H1 (cell line): Measurements from ENCODE around the gene SLX4IP. TPM values are rescaled to one million over a fixed set of nuclear protein-coding genes. Genes with fewer than 3 reads are reported as not detected.

Experiments
- CTCF ChIA-PET: fragments of 300-600 bp; sonication (Branson Sonifier 250); formaldehyde crosslinking; loops from one replicate; lab custom pipeline; 2021; ENCODE audit not compliant: partially characterized antibody; lab: Charles Lee
- POLR2A ChIA-PET: fragments of 300-600 bp; sonication (Branson Sonifier 250); formaldehyde crosslinking; loops from one replicate; lab custom pipeline; 2021; ENCODE audit warnings: inconsistent platforms; ENCODE audit not compliant: partially characterized antibody; lab: Charles Lee
- DNase-seq, 2 experiments: peaks; one replicate each; pipeline versions ENCODE4 v3.0.0 to v3.0.0-alpha.2; 2010 to 2022; ENCODE audit warnings: low spot score in 2 of 2, low read depth in 1 of 2, mixed read lengths in 1 of 2
- FAIRE-seq: peaks from 2 replicates; lab custom pipeline; 2011; peaks lifted over from hg19 to GRCh38; lab: Jason Lieb, UNC
- H2AFZ ChIP-seq: 2 replicates; pipeline ENCODE4 v1.8.1; 2012; ENCODE audit warnings: low read length, inconsistent platforms
- H2AK5ac ChIP-seq: 2 replicates; pipeline ENCODE4 v1.6.1; 2013; ENCODE audit warnings: low read depth, low read length
- H2BK120ac ChIP-seq: replicated peaks from 2 replicates; pipeline ENCODE3; 2013; ENCODE audit warnings: low read depth, low read length, inconsistent platforms
- H2BK12ac ChIP-seq: 2 replicates; pipeline ENCODE4 v1.6.1; 2013; ENCODE audit warnings: low read depth, low read length
- H2BK15ac ChIP-seq: 2 replicates; pipeline ENCODE4 v1.6.1; 2013; ENCODE audit warnings: low read length
- H2BK20ac ChIP-seq: 2 replicates; pipeline ENCODE4 v1.6.1; 2013; ENCODE audit warnings: low read length
- H2BK5ac ChIP-seq: 2 replicates; pipeline ENCODE4 v1.6.1; 2013; ENCODE audit warnings: low read depth, low read length
- H3K14ac ChIP-seq: 2 replicates; pipeline ENCODE4 v1.6.1; 2013; ENCODE audit warnings: inconsistent platforms; ENCODE audit not compliant: insufficient read length
- H3K18ac ChIP-seq: 2 replicates; pipeline ENCODE4 v1.6.1; 2013; ENCODE audit warnings: low read length; ENCODE audit errors: extremely low read depth
- H3K23ac ChIP-seq: 2 replicates; pipeline ENCODE4 v1.6.1; 2013; ENCODE audit warnings: inconsistent platforms; ENCODE audit not compliant: insufficient read length
- H3K23me2 ChIP-seq: 2 replicates; pipeline ENCODE4 v1.6.1; 2013; ENCODE audit warnings: low read depth, low read length
- H3K27ac ChIP-seq: 2 replicates; pipeline ENCODE4 v1.6.1; 2011; ENCODE audit warnings: low read depth, low read length, inconsistent platforms
- H3K27me3 ChIP-seq, 4 experiments: replicated peaks in 1 of 4; 1 replicate in 1 of 4; 2 replicates in 3 of 4; pipeline versions ENCODE4 v1.6.1 to v1.8.1; 2011 to 2013; ENCODE audit warnings: low read length in 3 of 4, mild to moderate bottlenecking in 3 of 4, inconsistent platforms in 2 of 4, mixed read lengths in 2 of 4, moderate library complexity in 1 of 4; ENCODE audit not compliant: control insufficient read depth in 3 of 4, insufficient read depth in 3 of 4; ENCODE audit errors: extremely low read depth in 1 of 4
- H3K36me3 ChIP-seq, 4 experiments: 2 replicates each; pipeline versions ENCODE4 v1.6.1 to v1.8.1; 2011 to 2013; ENCODE audit warnings: mild to moderate bottlenecking in 4 of 4, low read length in 3 of 4, moderate library complexity in 2 of 4, control low read depth in 1 of 4, inconsistent platforms in 1 of 4; ENCODE audit not compliant: insufficient read depth in 4 of 4, control insufficient read depth in 2 of 4
- H3K4ac ChIP-seq: replicated peaks from 2 replicates; pipeline ENCODE3; 2013; ENCODE audit warnings: low read length, low read depth, mixed read lengths, inconsistent platforms; ENCODE audit not compliant: insufficient read length
- H3K4me1 ChIP-seq, 4 experiments: replicated peaks in 1 of 4; 1 replicate in 1 of 4; 2 replicates in 3 of 4; pipeline versions ENCODE4 v1.6.1 to v1.8.1; 2011 to 2013; ENCODE audit warnings: low read length in 3 of 4, inconsistent platforms in 2 of 4, mixed read lengths in 1 of 4; ENCODE audit not compliant: insufficient read depth in 4 of 4, control insufficient read depth in 3 of 4
- H3K4me2 ChIP-seq, 2 experiments: 2 replicates each; pipeline versions ENCODE4 v1.6.1 to v1.8.1; 2011 to 2013; ENCODE audit warnings: low read depth in 2 of 2, low read length in 2 of 2, control low read depth in 1 of 2, inconsistent platforms in 1 of 2, mild to moderate bottlenecking in 1 of 2; ENCODE audit not compliant: insufficient read depth in 1 of 2
- H3K4me3 ChIP-seq, 4 experiments: fragments of 200-600, 300-600 bp in 1 of 4; sonication (generic), shearing (Covaris generic), sonication (Bioruptor Twin) in 1 of 4; 2 replicates each; pipeline versions ENCODE4 v1.5.1 to v1.8.1; 2011 to 2016; ENCODE audit warnings: low read length in 4 of 4, low read depth in 3 of 4, control low read depth in 2 of 4, inconsistent platforms in 2 of 4, mild to moderate bottlenecking in 2 of 4, mixed read lengths in 1 of 4, moderate library complexity in 1 of 4; ENCODE audit not compliant: insufficient read depth in 2 of 4; ENCODE audit errors: extremely low read depth in 1 of 4
- H3K56ac ChIP-seq: replicated peaks from 2 replicates; pipeline ENCODE3; 2013; ENCODE audit warnings: low read depth, mild to moderate bottlenecking, mixed read lengths, low read length, inconsistent platforms; ENCODE audit not compliant: insufficient read length
- H3K79me1 ChIP-seq: 2 replicates; pipeline ENCODE4 v1.6.1; 2013; ENCODE audit warnings: low read depth, low read length, control low read depth
- H3K79me2 ChIP-seq, 2 experiments: 2 replicates each; pipeline versions ENCODE4 v1.6.1 to v1.8.1; 2012 to 2013; ENCODE audit warnings: low read length in 2 of 2, mild to moderate bottlenecking in 2 of 2, inconsistent platforms in 1 of 2; ENCODE audit not compliant: insufficient read depth in 2 of 2, control insufficient read depth in 1 of 2
- H3K9ac ChIP-seq, 4 experiments: replicated peaks in 1 of 4; 1 replicate in 1 of 4; 2 replicates in 3 of 4; pipeline versions ENCODE4 v1.6.1 to v1.8.1; 2011 to 2013; ENCODE audit warnings: low read depth in 3 of 4, low read length in 3 of 4, control low read depth in 2 of 4, mild to moderate bottlenecking in 2 of 4, moderate library complexity in 2 of 4, inconsistent platforms in 1 of 4; ENCODE audit errors: extremely low read depth in 1 of 4
- H3K9me3 ChIP-seq, 2 experiments: 2 replicates each; pipeline versions ENCODE4 v1.6.1 to v1.8.1; 2012 to 2013; ENCODE audit warnings: mild to moderate bottlenecking in 2 of 2, moderate library complexity in 2 of 2, control low read depth in 1 of 2, inconsistent platforms in 1 of 2, low read depth in 1 of 2, low read length in 1 of 2, mixed read lengths in 1 of 2; ENCODE audit not compliant: insufficient read depth in 2 of 2
- H4K20me1 ChIP-seq, 2 experiments: replicated peaks in 1 of 2; 2 replicates each; pipeline versions ENCODE3 to v1.8.1; 2011 to 2013; ENCODE audit warnings: inconsistent platforms in 2 of 2, low read length in 2 of 2, mild to moderate bottlenecking in 1 of 2; ENCODE audit not compliant: insufficient read depth in 2 of 2, control insufficient read depth in 1 of 2
- H4K5ac ChIP-seq: 2 replicates; pipeline ENCODE4 v1.6.1; 2013; ENCODE audit warnings: low read length, low read depth, mixed read lengths, inconsistent platforms; ENCODE audit not compliant: insufficient read length
- H4K8ac ChIP-seq: 2 replicates; pipeline ENCODE4 v1.8.0; 2013; ENCODE audit warnings: mild to moderate bottlenecking, moderate library complexity, low read length, inconsistent platforms; ENCODE audit not compliant: insufficient read depth; ENCODE audit errors: extremely low read depth
- H4K91ac ChIP-seq: replicated peaks from 2 replicates; pipeline ENCODE3; 2013; ENCODE audit warnings: low read length, mixed read lengths, inconsistent platforms; ENCODE audit not compliant: insufficient read length
- CHD2 ChIP-seq: IDR thresholded peaks from 2 replicates; pipeline ENCODE4 v1.6.1; 2012; ENCODE audit warnings: low read length, improper control_type of control experiment
- RFX5 ChIP-seq: IDR thresholded peaks from 2 replicates; pipeline ENCODE4 v1.6.1; 2011; ENCODE audit warnings: low read depth, low read length, improper control_type of control experiment, borderline replicate concordance
- WGBS, 2 experiments: shearing (Covaris generic) in 1 of 2; methylation state at CpG; one replicate each; pipeline versions ENCODE4 v1.1.6 to v1.1.7; 2013 to 2015; ENCODE audit warnings: low lambda C conversion rate in 2 of 2, mixed read lengths in 2 of 2, inconsistent platforms in 1 of 2, low coverage in 1 of 2, missing lambda C conversion rate in 1 of 2; ENCODE audit not compliant: insufficient replicate concordance in 2 of 2, insufficient coverage in 1 of 2, insufficient read length in 1 of 2; ENCODE audit errors: extremely low coverage in 1 of 2, missing lambda C conversion rate in 1 of 2; 5-methylcytosine and 5-hydroxymethylcytosine counted together
- polyA plus RNA-seq, 7 experiments: library from polyadenylated mRNA; depleted of rRNA in 3 of 7; stranded (reverse) in 5 of 7; unstranded in 2 of 7; fragments of >200 nt in 5 of 7; fragments of 200-250 nt in 2 of 7; gene quantifications; 1 replicate in 5 of 7; 2 replicates in 1 of 7; 4 replicates in 1 of 7; pipeline versions ENCODE4 v1.2.1 to v1.2.3, GENCODE V29; 2011 to 2013; ENCODE audit warnings: missing spikeins in 2 of 7, mixed read lengths in 2 of 7
- total RNA-seq: library from RNA; stranded (reverse); fragmentation: NEBNext Ultra II Directional; extraction: Animal tissue kit (Norgen Biotek cat#: 25700); gene quantifications from 2 replicates; pipeline ENCODE4 v1.2.1, GENCODE V29; 2021

Gene SLX4IP
- total and polyA plus RNA-seq, 2 of the 8 experiments (the other 6 are each of a cell fraction or from before 2014, with no cell fraction given) = 2.4 to 8.7 TPM

DNA sequence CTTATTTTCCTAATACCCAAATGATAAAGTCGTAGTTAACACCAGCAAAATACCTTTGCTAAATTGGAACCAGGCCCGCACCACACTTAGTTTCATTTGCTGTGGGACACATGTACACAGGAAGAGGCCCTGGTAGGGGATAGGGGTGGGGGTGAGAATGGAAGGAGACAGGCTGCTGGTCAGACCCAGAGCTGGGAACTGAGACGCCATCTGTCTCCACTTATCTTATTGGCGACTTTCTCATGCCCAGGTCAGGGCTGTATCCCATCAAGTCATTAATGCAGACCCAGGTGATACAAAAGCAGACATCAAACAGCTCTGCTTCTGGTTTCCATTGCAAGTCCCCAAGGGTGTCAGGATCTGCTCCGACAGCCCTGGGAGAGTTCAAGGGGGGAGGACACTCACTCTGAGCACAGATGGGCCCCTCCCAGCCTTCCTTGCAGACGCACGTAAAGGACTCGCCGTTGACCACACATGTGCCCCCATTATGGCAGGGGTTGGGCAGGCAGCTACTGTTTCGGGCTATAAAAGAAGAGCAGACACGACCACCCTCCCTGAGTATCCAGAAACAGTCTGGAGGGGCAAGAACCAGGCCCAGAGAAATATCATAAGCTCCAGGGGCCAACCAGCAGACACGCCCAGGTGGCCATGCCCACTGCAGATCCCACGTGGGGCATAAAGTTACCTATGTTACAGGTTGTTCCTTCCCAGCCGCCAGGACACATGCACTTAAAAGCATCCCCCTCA lies 209.5 kb downstream of the SLX4IP start:
- CTCF ChIA-PET = interaction anchor here (0.5 to 1.1 kb wide), 2 partner anchors 27 to 44 kb away, joined by 3 read pairs; no protein-coding TSS in a partner anchor
- H2BK12ac ChIP-seq = no peak overlapping the region
- FAIRE-seq (no peak), DNase-seq (no peak)
- H3K27me3 ChIP-seq = no peaks in the 10 kb centered on the region
- POLR2A ChIA-PET = no interaction called here
- 93% methylated on average over 14 of the region's 14 CpGs; no CpG with 5 or more reads in 1 of the 2 experiments for WGBS, 2 experiments
- H3K79me1 ChIP-seq = no peaks in the 10 kb centered on the region
- H3K14ac ChIP-seq = no peak overlapping the region
- no peak overlapping the region for H2BK120ac ChIP-seq
- H4K20me1 ChIP-seq = peaks cover 1 to 14% of the 10 kb centered on the region in 2 experiments
- H4K5ac ChIP-seq = no peak overlapping the region
- H3K4me1 ChIP-seq = peaks cover 4 to 13% (median 5%) of the 10 kb centered on the region in 4 experiments; a peak in 5 of 7 replicates
- H3K23ac ChIP-seq = no peak overlapping the region
- H4K8ac ChIP-seq = peak overlapping the region; percentile 7; the same call in 1 of the 2 replicates
- H3K18ac ChIP-seq = no peak overlapping the region
- H3K36me3 ChIP-seq = peaks cover 41 to 100% (median 90%) of the 10 kb centered on the region in 4 experiments
- no peaks in the 10 kb centered on the region for H3K79me2 ChIP-seq
- H3K56ac ChIP-seq = no peak overlapping the region
- no peak overlapping the region for H4K91ac ChIP-seq
- H3K9ac ChIP-seq = no peak overlapping the region
- no peak overlapping the region for H2BK5ac ChIP-seq
- TF ChIP-seq CHD2 = no peak
- TF ChIP-seq RFX5 = no peak
- no peak overlapping the region for H3K27ac ChIP-seq
- no peak overlapping the region for H3K4me3 ChIP-seq
- no peak overlapping the region for H3K4me2 ChIP-seq
- H2AK5ac ChIP-seq = no peak overlapping the region
- no peak overlapping the region for H2BK15ac ChIP-seq
- no peak overlapping the region for H2BK20ac ChIP-seq
- no peaks in the 10 kb centered on the region for H3K23me2 ChIP-seq
- H2AFZ ChIP-seq = no peak overlapping the region
- no peak overlapping the region for H3K4ac ChIP-seq
- H3K9me3 ChIP-seq = no peaks in the 10 kb centered on the region
